ENCODE measurements around the gene WNT3A.

The WNT3A gene

DNA sequence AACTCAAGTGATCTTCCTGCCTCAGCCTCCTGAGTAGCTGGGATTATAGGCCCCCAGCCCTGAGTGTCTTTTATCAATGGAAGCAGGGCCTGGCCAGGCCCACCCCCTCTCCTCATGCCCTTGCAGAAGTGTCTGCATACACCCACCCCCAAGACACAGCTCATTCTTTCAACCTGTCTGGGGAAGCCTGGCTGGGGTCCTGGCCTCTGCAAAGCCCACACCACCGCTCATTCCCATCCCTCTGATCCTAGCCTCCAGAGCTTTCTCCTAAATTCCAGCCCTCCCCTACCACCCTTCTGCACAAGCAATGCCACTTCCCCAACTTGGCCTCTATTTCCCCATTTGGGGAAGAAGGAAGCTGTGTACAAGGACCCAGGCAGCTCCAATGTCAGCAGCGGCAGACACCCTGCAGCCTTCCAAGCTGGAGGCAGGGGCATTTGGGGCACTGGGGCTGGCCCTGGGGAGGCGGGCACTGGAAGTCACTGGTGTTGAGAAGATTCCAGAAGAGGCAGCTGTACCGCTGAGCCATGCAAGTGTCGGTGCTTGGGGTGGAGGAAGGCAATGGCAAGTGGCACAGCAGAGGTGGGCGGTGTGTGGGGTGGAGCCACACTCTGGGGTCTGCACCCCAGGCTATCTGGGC, 42.0 kb downstream of the WNT3A start:
- FAIRE-seq = no peak
- DNase-seq (ENCODE audit: low spot score) = no peak

DNA sequence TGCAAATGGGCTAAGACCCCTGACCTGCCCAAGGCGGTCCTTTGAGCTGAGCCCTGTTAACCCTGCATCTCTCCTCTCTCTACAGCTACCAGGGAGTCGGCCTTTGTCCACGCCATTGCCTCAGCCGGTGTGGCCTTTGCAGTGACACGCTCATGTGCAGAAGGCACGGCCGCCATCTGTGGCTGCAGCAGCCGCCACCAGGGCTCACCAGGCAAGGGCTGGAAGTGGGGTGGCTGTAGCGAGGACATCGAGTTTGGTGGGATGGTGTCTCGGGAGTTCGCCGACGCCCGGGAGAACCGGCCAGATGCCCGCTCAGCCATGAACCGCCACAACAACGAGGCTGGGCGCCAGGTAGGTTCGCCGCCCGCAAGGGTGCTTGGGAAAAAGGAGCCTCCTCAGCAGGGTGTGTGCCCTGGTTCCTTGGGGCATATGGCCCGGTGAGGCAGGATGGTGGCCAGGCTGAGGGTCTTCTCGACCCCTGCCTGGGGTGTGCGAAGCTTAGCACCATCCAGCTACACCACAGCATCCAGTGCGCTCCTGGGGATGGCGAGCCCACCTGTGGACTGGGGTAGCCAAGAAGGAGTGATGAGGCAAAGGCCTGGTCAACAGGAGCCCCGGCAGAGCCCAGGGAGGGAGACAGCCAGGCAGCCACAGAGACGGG, 43.9 kb downstream of the WNT3A start:
- no peak for DNase-seq (ENCODE audit: low spot score)
- FAIRE-seq = no peak

DNA sequence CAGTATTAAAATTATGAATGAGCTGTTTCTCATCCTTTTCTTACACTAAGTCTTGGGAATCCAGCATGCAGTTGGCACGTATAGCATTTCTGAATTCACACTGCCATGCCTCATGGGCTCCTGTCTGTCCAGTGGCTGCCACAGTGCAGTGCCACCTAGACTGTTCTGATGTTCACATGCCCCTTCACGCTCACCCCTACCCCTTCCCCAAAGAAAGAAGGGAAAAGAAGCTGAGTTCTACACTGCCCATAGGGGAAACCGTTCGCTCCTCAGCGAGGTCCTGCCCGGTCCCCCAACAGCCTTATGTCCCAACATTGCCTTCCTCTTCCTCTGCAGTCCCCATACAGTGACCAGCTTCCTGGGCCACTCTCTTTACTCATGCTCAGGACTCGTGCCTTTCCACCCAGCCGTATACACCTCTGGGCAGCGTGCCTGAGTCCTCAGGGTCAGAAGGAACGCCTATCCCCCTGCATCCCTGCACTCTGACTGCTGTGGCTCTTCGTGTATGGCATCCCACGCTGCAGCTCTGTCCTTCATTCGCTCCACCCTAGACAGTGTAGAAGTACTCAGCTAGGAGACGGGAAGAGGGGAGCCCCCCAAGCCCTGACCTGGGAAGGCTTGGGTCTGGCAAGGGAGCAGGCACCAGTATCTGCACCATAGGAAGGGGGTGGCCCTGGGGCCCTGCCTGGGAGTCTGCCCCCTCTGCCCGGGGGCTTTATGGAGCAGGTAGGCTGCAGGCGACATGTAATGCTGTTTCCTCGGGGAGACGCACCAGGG, 51.6 kb downstream of the WNT3A start:
- DNase-seq (ENCODE audit: low spot score) = no peak
- no peak for FAIRE-seq

DNA sequence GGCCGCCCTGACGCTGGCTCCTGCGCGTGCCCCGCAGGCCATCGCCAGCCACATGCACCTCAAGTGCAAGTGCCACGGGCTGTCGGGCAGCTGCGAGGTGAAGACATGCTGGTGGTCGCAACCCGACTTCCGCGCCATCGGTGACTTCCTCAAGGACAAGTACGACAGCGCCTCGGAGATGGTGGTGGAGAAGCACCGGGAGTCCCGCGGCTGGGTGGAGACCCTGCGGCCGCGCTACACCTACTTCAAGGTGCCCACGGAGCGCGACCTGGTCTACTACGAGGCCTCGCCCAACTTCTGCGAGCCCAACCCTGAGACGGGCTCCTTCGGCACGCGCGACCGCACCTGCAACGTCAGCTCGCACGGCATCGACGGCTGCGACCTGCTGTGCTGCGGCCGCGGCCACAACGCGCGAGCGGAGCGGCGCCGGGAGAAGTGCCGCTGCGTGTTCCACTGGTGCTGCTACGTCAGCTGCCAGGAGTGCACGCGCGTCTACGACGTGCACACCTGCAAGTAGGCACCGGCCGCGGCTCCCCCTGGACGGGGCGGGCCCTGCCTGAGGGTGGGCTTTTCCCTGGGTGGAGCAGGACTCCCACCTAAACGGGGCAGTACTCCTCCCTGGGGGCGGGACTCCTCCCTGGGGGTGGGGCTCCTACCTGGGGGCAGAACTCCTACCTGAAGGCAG, 52.3 kb downstream of the WNT3A start:
- FAIRE-seq (no peak), DNase-seq (ENCODE audit: low spot score) (no peak)

DNA sequence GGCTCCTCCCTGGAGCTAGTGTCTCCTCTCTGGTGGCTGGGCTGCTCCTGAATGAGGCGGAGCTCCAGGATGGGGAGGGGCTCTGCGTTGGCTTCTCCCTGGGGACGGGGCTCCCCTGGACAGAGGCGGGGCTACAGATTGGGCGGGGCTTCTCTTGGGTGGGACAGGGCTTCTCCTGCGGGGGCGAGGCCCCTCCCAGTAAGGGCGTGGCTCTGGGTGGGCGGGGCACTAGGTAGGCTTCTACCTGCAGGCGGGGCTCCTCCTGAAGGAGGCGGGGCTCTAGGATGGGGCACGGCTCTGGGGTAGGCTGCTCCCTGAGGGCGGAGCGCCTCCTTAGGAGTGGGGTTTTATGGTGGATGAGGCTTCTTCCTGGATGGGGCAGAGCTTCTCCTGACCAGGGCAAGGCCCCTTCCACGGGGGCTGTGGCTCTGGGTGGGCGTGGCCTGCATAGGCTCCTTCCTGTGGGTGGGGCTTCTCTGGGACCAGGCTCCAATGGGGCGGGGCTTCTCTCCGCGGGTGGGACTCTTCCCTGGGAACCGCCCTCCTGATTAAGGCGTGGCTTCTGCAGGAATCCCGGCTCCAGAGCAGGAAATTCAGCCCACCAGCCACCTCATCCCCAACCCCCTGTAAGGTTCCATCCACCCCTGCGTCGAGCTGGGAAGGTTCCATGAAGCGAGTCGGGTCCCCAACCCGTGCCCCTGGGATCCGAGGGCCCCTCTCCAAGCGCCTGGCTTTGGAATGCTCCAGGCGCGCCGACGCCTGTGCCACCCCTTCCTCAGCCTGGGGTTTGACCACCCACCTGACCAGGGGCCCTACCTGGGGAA, 53.0 kb downstream of the WNT3A start:
- no peak for FAIRE-seq

DNA sequence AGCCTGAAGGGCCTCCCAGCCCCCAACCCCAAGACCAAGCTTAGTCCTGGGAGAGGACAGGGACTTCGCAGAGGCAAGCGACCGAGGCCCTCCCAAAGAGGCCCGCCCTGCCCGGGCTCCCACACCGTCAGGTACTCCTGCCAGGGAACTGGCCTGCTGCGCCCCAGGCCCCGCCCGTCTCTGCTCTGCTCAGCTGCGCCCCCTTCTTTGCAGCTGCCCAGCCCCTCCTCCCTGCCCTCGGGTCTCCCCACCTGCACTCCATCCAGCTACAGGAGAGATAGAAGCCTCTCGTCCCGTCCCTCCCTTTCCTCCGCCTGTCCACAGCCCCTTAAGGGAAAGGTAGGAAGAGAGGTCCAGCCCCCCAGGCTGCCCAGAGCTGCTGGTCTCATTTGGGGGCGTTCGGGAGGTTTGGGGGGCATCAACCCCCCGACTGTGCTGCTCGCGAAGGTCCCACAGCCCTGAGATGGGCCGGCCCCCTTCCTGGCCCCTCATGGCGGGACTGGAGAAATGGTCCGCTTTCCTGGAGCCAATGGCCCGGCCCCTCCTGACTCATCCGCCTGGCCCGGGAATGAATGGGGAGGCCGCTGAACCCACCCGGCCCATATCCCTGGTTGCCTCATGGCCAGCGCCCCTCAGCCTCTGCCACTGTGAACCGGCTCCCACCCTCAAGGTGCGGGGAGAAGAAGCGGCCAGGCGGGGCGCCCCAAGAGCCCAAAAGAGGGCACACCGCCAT, 53.8 kb downstream of the WNT3A start:
- DNase-seq (ENCODE audit: low spot score) = no peak

More for the DNA sequence above, 53.0 kb downstream of the WNT3A start:
- DNase-seq (ENCODE audit: low spot score) = no peak

DNA sequence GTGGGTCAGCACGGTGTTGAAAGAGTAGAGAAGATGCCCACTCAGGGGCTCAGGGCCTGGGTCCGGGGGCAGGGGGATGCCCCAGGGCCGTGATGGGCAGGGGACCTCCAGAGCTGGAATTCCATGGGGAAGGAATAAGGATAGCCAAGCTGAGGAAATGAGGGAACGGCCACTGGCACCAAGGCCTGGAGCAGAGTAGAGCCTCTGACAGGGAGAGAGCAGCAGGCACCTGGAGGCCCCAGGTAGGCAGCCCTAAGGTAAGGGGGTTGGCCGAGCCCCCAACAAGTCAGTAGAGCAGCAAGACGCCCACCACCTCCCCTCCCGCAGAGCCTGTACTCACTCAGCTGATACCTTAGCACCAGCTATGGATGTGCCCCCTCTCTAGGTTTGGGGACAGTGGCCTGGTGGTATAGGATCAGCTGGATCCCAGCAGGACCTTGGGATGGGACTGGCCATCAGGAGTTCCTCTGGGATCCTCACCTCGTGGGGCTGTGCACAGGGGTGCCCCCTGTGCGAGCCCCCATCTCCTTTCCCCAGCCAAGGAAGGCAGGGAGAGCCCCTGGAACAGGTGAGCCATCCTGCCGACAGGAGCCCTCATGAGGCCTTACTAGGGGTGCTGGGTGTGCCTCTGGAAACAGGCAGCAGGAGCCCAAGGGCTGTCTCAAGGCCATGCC, 54.8 kb downstream of the WNT3A start:
- FAIRE-seq = no peak
- DNase-seq (ENCODE audit: low spot score) = no peak

More for the DNA sequence above, 53.8 kb downstream of the WNT3A start:
- no peak for FAIRE-seq

DNA sequence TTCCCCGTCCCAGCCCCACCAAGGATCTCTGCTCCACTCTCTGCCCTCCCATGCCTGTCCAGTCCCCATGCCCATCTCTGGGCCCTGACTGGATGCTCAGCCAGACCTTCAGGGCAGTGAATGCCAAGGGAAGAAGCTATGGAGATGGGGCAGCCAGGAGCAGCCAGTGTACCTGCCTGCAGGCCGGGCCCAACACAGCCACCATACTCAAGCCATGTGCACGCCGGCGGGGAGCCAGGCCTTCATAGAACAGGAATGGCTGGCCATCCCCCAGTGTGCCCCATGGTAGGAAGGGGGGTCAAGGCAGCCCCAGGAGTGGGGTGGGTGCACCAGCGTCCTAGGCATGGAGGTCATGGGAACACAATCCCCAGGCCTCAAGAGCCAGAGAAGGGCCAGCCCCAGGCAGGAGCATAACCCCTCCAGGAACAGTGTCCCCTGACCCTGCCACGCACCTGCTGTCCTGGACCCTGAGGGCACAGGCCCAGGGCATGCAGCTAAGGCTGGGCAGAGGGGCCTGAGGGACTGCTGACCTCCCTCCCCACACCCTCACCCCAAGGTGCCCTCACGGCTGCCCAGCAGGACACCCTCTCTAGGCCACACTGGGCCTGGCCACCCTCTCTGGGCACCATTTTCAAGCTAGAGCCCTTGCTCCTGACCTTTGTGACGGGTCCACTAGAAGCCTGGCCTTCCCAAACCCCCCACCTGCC, 55.4 kb downstream of the WNT3A start:
- no peak for DNase-seq (ENCODE audit: low spot score)
- no peak for FAIRE-seq

DNA sequence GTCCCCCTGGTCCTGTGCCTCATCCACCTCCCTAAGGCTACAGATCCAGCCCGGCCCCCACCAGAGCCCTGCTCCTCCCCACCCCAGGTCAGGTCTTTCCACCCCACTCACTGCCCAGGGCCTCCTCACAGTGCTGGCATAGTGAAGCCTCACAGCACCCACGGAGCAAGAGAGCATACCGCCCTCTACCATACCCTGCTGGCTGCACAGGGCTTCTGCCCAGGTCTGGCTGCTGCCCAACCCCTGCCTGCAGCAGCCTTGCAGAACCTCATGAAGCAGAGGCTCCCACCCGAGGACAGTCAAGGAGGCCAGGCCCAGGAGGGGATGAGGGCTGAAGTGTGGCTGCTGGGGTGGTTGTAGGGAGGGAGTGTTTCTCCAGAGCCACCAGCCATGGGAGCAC, 56.0 kb downstream of the WNT3A start:
- DNase-seq (ENCODE audit: low spot score) (no peak), FAIRE-seq (no peak)

DNA sequence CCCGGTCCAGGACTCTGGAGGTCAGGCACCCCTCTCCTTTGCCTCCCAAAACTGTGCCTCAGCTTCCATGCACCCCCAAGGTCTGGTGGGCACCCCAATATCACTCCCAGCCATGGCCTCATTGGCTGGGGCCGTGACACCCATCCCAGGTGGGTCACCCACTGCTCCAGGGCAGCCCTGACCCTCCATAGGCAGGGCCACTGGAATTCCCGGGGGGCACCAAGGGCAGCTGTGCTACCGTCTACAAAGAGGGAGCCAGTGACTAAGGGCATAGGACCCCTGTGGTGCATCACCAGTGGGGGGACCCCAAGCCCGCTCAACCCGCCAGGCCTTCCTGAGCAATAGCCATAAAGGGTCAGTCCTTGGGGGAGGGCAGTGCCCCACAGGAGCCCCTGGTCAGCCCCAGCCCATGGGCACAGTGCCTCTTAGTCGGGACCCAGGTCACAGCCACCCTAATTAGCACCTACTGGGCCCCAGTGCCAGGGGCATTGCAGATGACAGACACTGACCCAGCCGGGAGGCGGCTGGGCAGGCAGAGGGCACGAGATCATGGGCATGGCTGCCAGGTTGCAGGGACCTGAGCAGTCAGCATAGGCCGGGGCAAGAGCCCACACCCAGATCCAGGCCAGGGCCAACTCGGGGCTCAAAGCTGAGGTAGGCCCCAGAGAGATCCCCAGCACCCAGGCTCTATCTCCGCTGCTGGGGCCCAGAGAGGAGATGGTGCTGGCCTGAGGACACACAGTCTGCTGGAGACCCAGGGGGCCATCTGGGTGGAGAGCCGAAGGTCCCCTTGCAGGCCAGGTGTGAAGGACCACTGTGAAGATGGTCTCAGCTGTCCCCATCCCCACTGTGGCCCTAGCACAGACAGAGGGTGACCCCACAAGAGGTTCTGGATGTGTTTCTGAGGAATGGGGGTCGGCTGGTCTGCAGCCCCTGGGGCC, 56.7 kb downstream of the WNT3A start:
- no peak for DNase-seq (ENCODE audit: low spot score)
- no peak for FAIRE-seq

DNA sequence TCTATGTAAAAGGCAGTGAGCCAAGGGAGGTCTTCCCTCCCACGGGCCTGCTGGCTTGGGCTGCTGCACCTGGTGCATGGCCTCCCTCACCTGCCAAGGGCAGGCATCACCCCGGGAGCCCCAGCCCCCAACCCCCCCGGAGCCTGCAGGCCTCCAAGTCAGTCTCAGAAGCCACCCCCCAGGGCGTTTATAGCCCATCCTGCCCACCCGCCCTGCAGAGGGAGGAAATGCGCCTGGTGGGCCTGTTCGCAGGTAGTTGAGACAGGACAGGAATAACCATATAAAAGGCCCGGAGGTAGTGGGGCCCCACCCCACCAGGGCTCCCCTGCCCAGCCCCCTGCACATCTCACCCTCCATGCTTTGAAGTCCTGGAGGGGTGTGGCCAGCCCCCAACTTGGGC, 57.5 kb downstream of the WNT3A start:
- DNase-seq (ENCODE audit: low spot score) (no peak), FAIRE-seq (no peak)

DNA sequence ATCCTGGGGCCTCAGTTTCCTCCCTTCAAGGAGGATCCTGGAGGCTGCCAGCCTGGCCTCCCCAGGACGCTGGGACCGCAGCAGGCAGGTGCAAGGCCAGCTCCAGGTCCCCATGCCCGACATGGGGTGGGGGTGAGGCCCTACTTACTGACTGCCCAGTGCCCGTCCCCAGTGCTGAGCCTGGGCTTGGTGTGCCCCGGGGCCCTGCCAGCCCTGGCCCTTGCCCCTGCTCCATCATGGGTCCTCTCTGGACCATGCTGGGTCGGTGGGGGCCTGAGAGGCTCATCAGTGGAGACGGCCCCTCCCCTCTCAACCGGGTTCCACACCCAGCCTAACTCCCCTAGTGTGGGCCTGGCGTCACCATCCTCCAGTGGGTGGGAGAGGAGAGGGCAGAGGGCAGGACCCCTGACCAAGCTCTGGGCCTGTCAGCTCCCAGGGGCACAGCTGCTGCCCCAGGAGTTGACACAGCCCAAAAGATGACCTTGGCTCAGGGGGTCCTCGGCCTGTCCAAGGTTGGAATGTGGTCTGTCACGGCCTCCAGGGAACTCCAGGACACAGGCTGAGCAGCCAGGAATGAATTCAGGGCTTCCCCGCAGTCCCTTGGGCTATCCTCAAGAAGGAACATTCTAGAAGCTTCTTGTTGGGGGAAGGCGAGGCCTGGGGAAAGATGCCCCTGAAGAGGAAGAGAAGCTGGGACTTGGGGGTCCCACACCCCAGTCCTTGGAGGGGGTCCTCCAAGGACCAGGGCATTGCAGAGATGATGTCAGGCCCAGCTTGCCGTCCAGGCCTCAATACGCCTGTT, 58.1 kb downstream of the WNT3A start:
- DNase-seq (ENCODE audit: low spot score) = no peak
- no peak for FAIRE-seq

DNA sequence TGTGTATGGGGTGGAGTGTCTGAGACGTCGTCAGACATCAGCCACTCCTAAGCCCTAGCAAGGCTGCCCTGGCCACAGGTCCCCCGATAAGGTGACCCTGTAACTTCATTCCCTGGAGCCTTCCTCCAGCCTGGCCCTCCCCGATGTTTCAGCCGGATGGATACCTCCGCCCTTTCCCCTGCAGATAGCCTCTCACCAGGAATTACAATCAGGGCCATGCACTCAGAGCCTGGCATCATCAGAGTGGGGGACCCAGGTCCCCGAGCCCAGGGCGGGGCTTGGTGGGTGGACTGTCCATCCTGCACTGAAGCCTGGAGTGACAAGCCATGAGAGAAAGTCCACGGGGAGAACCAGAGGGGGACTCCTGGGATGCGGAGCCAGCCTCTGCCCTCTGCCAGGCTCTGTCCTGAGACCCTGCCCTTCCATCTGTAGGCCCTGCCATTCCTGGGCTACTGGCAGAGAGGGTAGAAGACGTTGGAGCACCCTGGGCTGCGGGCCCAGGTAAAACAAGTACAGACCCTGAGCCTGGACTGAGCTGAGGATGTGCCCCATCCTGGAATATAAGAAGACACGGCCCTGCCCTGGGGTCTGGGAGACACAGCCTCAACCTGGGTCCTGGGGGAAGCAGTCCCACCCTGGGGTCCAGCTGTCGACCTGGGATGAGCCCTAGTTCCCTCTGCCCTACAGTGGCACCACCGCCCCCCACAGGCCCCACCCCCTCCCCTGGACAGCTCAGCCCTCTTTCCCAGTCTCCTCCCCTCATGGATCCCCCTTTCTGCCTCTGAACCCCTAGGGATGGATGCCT, 58.9 kb downstream of the WNT3A start:
- FAIRE-seq (no peak), DNase-seq (ENCODE audit: low spot score) (no peak)

DNA sequence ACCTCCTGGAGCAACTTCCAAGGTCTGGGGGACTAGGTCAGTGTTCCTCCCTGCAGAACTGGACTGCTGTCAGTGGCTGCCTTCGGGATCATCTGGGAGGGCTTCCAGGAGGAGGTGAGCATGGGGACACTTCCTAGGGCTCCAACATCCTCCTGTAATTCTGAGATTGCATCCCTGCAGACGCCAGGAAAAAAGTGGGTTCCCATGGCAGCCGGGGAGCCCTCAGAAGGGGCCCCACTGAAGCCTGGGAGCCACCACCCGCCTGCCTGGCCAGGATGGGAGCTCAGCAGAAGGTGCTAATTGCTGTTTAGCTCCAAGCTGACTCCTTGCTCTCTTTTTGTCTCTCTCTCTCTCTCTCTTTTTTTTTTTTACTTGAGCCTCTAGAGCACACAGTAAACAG, 59.6 kb downstream of the WNT3A start:
- no peak for FAIRE-seq
- DNase-seq (ENCODE audit: low spot score) = no peak

DNA sequence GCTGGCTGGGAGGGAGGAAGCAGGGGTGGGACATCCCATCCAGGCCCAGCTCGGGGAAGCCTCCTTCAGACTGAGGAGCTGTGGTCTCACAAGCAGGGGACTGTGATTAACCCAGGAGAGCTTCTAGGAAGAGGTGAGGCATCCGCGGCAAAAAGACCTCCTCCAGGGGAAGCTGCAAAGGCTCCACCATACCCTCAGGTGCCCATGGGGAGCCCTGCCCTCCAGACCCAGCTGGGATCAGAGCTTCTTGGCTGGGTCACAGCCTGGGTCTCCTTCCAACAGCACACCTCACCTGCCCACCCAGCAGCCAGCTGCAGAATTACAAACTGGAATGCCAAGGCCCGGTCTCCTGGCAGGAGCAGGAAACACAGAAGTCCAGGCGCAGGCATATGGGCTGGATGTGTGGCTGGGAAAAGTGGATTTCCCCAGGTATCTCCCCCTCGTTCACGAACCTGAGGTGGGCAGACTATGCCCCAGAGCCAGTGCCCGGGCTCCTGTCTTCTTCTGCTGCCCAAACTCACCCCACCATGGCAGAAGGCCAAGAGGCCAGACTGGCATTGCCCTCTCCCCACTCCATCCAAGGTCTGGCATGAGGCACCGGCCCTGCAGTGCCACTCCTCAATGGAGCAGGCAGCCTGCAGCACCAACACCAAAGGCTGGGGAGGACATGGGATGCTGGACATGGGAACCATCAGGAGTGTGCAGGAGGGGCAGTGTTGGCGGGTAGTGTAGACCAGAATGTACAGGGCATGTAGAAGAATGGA, 60.3 kb downstream of the WNT3A start:
- DNase-seq (ENCODE audit: low spot score) = no peak
- no peak for FAIRE-seq

DNA sequence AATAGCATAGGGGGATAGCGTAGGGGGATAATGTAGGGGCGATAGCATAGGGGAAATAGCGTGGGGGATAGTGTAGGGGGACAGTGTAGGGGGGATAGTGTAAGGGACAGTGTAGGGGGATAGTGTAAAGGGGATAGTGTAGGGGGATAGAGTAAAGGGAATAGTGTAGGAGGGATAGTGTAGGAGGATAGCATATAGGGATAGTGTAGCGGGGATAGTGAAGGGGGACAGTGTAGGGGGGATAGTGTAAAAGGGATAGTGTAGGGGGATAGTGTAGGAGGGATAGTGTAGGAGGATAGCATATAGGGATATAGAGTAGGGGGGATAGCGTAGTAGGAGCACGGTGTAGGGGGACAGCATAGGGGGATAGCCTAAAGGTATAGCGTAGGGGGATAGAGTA, 61.6 kb downstream of the WNT3A start:
- FAIRE-seq = no peak
- no peak for DNase-seq (ENCODE audit: low spot score)
